C4-2B (cell line): ENCODE results near the gene C5orf47.

ENCODE experiments used
- ZFX ChIP-seq: fragments of 450-650 bp; IDR thresholded peaks from 2 replicates; pipeline ENCODE4 v1.6.1; 2017
- TF ChIP-seq, protein P1 (sequence below): fragments of 450-650 bp; conservative IDR thresholded peaks from 2 replicates; pipeline ENCODE4 v1.5.1; 2017; ENCODE audit warnings: mild to moderate bottlenecking

DNA sequence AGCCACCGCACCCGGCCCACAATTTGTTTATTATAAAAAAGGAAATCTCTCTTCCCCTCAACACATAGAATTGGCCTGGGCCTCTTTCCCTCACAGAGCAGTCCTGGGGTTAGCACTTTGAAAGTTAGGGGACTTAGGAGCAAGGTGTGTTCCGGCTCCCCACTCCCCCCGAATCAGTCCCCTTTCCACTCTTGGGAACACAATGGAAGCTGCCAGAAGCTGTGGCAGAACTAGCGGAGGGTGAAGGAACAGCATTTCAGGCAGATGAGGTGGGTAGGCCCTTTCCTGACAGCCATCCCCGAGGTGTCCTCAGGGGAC lies 16.4 kb upstream of the C5orf47 start:
- TF ChIP-seq, protein P1, sequence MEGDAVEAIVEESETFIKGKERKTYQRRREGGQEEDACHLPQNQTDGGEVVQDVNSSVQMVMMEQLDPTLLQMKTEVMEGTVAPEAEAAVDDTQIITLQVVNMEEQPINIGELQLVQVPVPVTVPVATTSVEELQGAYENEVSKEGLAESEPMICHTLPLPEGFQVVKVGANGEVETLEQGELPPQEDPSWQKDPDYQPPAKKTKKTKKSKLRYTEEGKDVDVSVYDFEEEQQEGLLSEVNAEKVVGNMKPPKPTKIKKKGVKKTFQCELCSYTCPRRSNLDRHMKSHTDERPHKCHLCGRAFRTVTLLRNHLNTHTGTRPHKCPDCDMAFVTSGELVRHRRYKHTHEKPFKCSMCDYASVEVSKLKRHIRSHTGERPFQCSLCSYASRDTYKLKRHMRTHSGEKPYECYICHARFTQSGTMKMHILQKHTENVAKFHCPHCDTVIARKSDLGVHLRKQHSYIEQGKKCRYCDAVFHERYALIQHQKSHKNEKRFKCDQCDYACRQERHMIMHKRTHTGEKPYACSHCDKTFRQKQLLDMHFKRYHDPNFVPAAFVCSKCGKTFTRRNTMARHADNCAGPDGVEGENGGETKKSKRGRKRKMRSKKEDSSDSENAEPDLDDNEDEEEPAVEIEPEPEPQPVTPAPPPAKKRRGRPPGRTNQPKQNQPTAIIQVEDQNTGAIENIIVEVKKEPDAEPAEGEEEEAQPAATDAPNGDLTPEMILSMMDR = no peak
- TF ChIP-seq ZFX = no peak
